ENCODE results near the gene KIF5C.
A peak's percentile ranks its signal among the peaks of the same experiment; 100 is the strongest.

The KIF5C gene

GRCh38 chr2:148994341-148994740 lies 119.3 kb downstream of the KIF5C start:
- DNase-seq = no peak

GRCh38 chr2:148996805-148997204 lies 121.8 kb downstream of the KIF5C start:
- no peak for DNase-seq

GRCh38 chr2:148998165-148998830 lies 123.3 kb downstream of the KIF5C start:
- DNase-seq = no peak

GRCh38 chr2:148998831-148999200 lies 123.8 kb downstream of the KIF5C start:
- no peak for DNase-seq

- no peak for DNase-seq
Observed at GRCh38 chr2:148999451-148999921, 124.5 kb downstream of the KIF5C start.

- DNase-seq = no peak
Observed at GRCh38 chr2:149000158-149000938, 125.3 kb downstream of the KIF5C start.

- no peak for DNase-seq
Observed at GRCh38 chr2:149001496-149001895, 126.5 kb downstream of the KIF5C start.

GRCh38 chr2:149002378-149002890 lies 127.4 kb downstream of the KIF5C start:
- no peak for DNase-seq

GRCh38 chr2:149002891-149003740 lies 128.1 kb downstream of the KIF5C start:
- DNase-seq = no peak

GRCh38 chr2:149004836-149005235 lies 129.8 kb downstream of the KIF5C start:
- no peak for DNase-seq

- no peak for DNase-seq
Observed at GRCh38 chr2:149005471-149006077, 130.5 kb downstream of the KIF5C start.

- DNase-seq = no peak
Observed at GRCh38 chr2:149006883-149007543, 132.0 kb downstream of the KIF5C start.

- DNase-seq = no peak
Observed at GRCh38 chr2:149008381-149008780, 133.4 kb downstream of the KIF5C start.

- DNase-seq = no peak
Observed at GRCh38 chr2:149009576-149010461, 134.8 kb downstream of the KIF5C start.

- no peak for DNase-seq
Observed at GRCh38 chr2:149012545-149012944, 137.5 kb downstream of the KIF5C start.

GRCh38 chr2:149015501-149015900 lies 140.5 kb downstream of the KIF5C start:
- no peak for DNase-seq

GRCh38 chr2:149015926-149016563 lies 141.0 kb downstream of the KIF5C start:
- DNase-seq = no peak

GRCh38 chr2:149017116-149017985 lies 142.3 kb downstream of the KIF5C start:
- peak; percentile 88 for DNase-seq

GRCh38 chr2:149018981-149019380 lies 144.0 kb downstream of the KIF5C start:
- DNase-seq = no peak

GRCh38 chr2:149019768-149020167 lies 144.7 kb downstream of the KIF5C start:
- DNase-seq = no peak

Measured in midbrain (tissue), 1 donor.